Measurements from ENCODE around the gene AQP12B.

AQP12B gene

DNA sequence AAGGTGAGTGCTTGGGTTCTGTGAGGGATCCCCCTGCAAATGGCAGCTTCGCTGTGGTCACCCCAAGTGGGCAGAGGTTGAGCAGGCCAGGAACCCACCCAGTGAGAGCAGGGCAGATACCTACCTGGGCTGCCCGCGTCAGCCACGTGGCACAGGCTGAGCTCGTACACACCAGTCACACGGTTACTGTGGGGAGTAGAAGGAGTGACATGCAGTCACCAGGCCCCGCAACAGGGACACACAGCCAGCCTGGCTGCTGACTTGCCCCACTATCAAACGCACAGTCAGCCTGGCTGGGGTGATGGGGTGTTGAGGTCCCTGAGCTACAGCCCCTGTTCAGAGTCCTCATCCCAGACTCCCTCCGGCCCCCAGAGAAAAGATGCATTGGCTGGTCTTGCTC, 41.2 kb upstream of the AQP12B start:
- H2BK12ac ChIP-seq (ENCODE audit: low read length in 2 of 2), result no peak overlapping the region
- no peaks in the 10 kb centered on the region for H3K9me3 ChIP-seq (ENCODE audit: control insufficient read depth, low read length)
- no peak overlapping the region for H2BK15ac ChIP-seq (ENCODE audit: low read depth, poor library complexity, severe bottlenecking)
- H3K4me2 ChIP-seq (ENCODE audit: low read length, poor library complexity, severe bottlenecking), result no peak overlapping the region
- peaks cover 0 to 63% of the 10 kb centered on the region in 2 experiments for H3K27me3 ChIP-seq (ENCODE audit: control insufficient read depth in 1 of 2, insufficient read depth in 1 of 2, low read length in 2 of 2)
- no peak overlapping the region for H3K23ac ChIP-seq (ENCODE audit: low read length in 2 of 2)
- DNase-seq, result no peak
- H3K79me1 ChIP-seq (replicated peaks; ENCODE audit: low read length, poor library complexity, severe bottlenecking), result no peaks in the 10 kb centered on the region
- no peak overlapping the region for H3K9ac ChIP-seq (ENCODE audit: low read length)
- H3K36me3 ChIP-seq (ENCODE audit: control insufficient read depth in 1 of 2, insufficient read depth in 2 of 2, low read depth in 1 of 2, low read length in 2 of 2), result no peaks in the 10 kb centered on the region
- H2BK5ac ChIP-seq (ENCODE audit: low read depth, low read length, poor library complexity, severe bottlenecking), result no peak overlapping the region
- H3K27ac ChIP-seq (ENCODE audit: low read length, poor library complexity, severe bottlenecking), result no peak overlapping the region
- no peaks in the 10 kb centered on the region for H3K4me1 ChIP-seq (ENCODE audit: control insufficient read depth, insufficient read depth, low read depth, low read length)
- no peak overlapping the region for H3K18ac ChIP-seq (ENCODE audit: low read depth in 1 of 2, low read length in 2 of 2)
- H2AK5ac ChIP-seq (ENCODE audit: low read length, severe bottlenecking), result no peak overlapping the region
- no peak overlapping the region for H2AFZ ChIP-seq (ENCODE audit: low read depth, low read length)
- H4K91ac ChIP-seq (ENCODE audit: low read length), result no peak overlapping the region
- no peak overlapping the region for H3K4ac ChIP-seq (ENCODE audit: low read depth in 1 of 2, low read length in 2 of 2)
- H3K4me3 ChIP-seq (ENCODE audit: insufficient read depth in 1 of 2, low read depth in 1 of 2, low read length in 2 of 2), result no peak overlapping the region
- no peak overlapping the region for H2BK120ac ChIP-seq (ENCODE audit: low read depth, low read length)
- 94% methylated on average over 9 of the region's 9 CpGs for WGBS
- H4K8ac ChIP-seq (ENCODE audit: low read length), result no peak overlapping the region
- no peak overlapping the region for H3K14ac ChIP-seq (ENCODE audit: low read length in 2 of 2)

DNA sequence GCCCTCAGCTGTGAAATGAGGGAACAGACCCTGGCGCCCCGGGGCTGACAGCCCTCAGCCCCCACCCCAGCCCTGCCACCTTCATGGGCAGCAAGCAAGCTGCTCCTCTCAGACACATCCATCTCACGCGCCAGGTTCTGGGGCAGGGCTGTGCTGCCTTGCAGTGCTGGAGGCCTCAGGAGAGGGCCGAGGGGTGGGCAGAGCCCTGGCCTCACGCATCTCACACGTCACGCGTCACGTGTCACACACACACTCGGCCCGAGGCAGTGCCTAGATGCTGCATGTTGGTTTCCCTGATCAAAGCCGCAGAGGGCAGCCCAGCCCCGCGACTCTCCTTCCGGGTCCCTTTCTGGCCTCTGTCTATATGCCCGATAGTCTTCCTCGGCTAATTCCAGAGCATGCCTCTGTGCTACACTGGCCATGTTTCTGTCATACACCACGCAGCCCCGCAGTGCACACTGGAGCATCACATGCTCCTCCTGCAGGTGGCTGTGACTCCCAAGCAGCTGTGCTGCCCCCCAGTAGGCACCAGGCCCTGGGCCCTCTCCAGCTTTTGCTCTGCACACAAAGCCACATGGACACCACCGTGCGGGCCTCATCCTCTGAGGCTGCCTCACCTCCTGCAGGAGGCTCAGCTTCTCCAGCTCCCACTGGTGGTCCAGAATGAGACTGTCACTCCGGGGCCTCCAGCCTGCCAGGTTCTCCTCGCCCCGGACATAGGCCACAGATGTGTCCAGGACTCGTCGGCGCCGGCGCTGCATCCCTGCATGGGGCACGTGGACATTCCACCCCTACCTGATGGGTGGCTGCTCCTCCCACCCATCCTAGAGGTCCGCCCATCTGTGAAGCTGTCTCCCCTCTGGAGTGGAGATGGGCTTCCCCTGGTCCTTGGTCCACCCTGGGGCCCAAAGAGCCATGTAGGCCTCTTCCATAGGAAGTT, 40.4 kb upstream of the AQP12B start:
- Histone ChIP-seq H2BK5ac (ENCODE audit: low read depth, low read length, poor library complexity, severe bottlenecking) (no peak overlapping the region), H3K27me3 (ENCODE audit: control insufficient read depth in 1 of 2, insufficient read depth in 1 of 2, low read length in 2 of 2) (peaks cover 0 to 63% of the 10 kb centered on the region in 2 experiments), H2BK15ac (ENCODE audit: low read depth, poor library complexity, severe bottlenecking) (no peak overlapping the region), H3K14ac (ENCODE audit: low read length in 2 of 2) (peak overlapping the region in 1 of 2 experiments; percentile 20), H3K4me3 (ENCODE audit: insufficient read depth in 1 of 2, low read depth in 1 of 2, low read length in 2 of 2) (no peak overlapping the region), H2AFZ (ENCODE audit: low read depth, low read length) (no peak overlapping the region), H3K36me3 (ENCODE audit: control insufficient read depth in 1 of 2, insufficient read depth in 2 of 2, low read depth in 1 of 2, low read length in 2 of 2) (no peaks in the 10 kb centered on the region), H3K23ac (ENCODE audit: low read length in 2 of 2) (no peak overlapping the region), H4K91ac (ENCODE audit: low read length) (peak overlapping the region; percentile 40), H2BK120ac (ENCODE audit: low read depth, low read length) (no peak overlapping the region), H3K79me1 (replicated peaks; ENCODE audit: low read length, poor library complexity, severe bottlenecking) (no peaks in the 10 kb centered on the region), H3K18ac (ENCODE audit: low read depth in 1 of 2, low read length in 2 of 2) (no peak overlapping the region), H3K9ac (ENCODE audit: low read length) (no peak overlapping the region), H4K8ac (ENCODE audit: low read length) (no peak overlapping the region), H3K9me3 (ENCODE audit: control insufficient read depth, low read length) (no peaks in the 10 kb centered on the region), H3K4ac (ENCODE audit: low read depth in 1 of 2, low read length in 2 of 2) (no peak overlapping the region), H3K27ac (ENCODE audit: low read length, poor library complexity, severe bottlenecking) (no peak overlapping the region), H2BK12ac (ENCODE audit: low read length in 2 of 2) (no peak overlapping the region), H2AK5ac (ENCODE audit: low read length, severe bottlenecking) (no peak overlapping the region), H3K4me1 (ENCODE audit: control insufficient read depth, insufficient read depth, low read depth, low read length) (no peaks in the 10 kb centered on the region), H3K4me2 (ENCODE audit: low read length, poor library complexity, severe bottlenecking) (no peak overlapping the region)
- no peak for DNase-seq
- 89% methylated on average over 32 of the region's 32 CpGs for WGBS

DNA sequence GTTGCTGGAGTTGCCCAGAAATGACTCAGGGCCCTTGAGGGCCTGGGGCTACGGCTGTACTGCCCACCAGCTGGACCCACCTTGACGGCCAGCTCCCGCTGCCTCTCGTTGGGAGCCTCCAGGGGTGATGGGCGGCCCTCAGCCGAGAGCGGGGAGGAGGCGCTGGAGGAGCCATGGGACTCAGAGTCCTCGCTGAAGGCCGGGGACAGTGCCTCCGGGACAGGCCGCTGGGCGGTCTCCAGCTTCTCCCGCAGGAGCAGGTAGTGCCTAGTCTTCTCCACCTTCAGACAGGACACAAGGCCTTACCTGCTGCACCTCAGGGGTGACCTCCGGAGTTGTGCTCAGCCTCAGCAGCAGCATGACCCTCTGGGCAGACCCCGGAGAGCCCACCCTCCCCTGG, 39.7 kb upstream of the AQP12B start:
- no peak overlapping the region for H4K91ac ChIP-seq (ENCODE audit: low read length)
- H3K9ac ChIP-seq (ENCODE audit: low read length), result no peak overlapping the region
- no peak overlapping the region for H2AFZ ChIP-seq (ENCODE audit: low read depth, low read length)
- no peak overlapping the region for H3K18ac ChIP-seq (ENCODE audit: low read depth in 1 of 2, low read length in 2 of 2)
- no peak overlapping the region for H3K23ac ChIP-seq (ENCODE audit: low read length in 2 of 2)
- peak overlapping the region; percentile 46 for H2BK5ac ChIP-seq (ENCODE audit: low read depth, low read length, poor library complexity, severe bottlenecking)
- H3K27ac ChIP-seq (ENCODE audit: low read length, poor library complexity, severe bottlenecking), result no peak overlapping the region
- H3K27me3 ChIP-seq (ENCODE audit: control insufficient read depth in 1 of 2, insufficient read depth in 1 of 2, low read length in 2 of 2), result peaks cover 0 to 63% of the 10 kb centered on the region in 2 experiments
- H2BK15ac ChIP-seq (ENCODE audit: low read depth, poor library complexity, severe bottlenecking), result no peak overlapping the region
- no peak overlapping the region for H3K4ac ChIP-seq (ENCODE audit: low read depth in 1 of 2, low read length in 2 of 2)
- H3K36me3 ChIP-seq (ENCODE audit: control insufficient read depth in 1 of 2, insufficient read depth in 2 of 2, low read depth in 1 of 2, low read length in 2 of 2), result no peaks in the 10 kb centered on the region
- H4K8ac ChIP-seq (ENCODE audit: low read length), result no peak overlapping the region
- H2BK120ac ChIP-seq (ENCODE audit: low read depth, low read length), result no peak overlapping the region
- H3K14ac ChIP-seq (ENCODE audit: low read length in 2 of 2), result no peak overlapping the region
- no peaks in the 10 kb centered on the region for H3K9me3 ChIP-seq (ENCODE audit: control insufficient read depth, low read length)
- H3K4me2 ChIP-seq (ENCODE audit: low read length, poor library complexity, severe bottlenecking), result no peak overlapping the region
- WGBS, result 88% methylated on average over 16 of the region's 16 CpGs
- no peak overlapping the region for H2BK12ac ChIP-seq (ENCODE audit: low read length in 2 of 2)
- no peak overlapping the region for H3K4me3 ChIP-seq (ENCODE audit: insufficient read depth in 1 of 2, low read depth in 1 of 2, low read length in 2 of 2)
- no peak for DNase-seq
- H3K79me1 ChIP-seq (replicated peaks; ENCODE audit: low read length, poor library complexity, severe bottlenecking), result no peaks in the 10 kb centered on the region
- H2AK5ac ChIP-seq (ENCODE audit: low read length, severe bottlenecking), result no peak overlapping the region
- no peaks in the 10 kb centered on the region for H3K4me1 ChIP-seq (ENCODE audit: control insufficient read depth, insufficient read depth, low read depth, low read length)

DNA sequence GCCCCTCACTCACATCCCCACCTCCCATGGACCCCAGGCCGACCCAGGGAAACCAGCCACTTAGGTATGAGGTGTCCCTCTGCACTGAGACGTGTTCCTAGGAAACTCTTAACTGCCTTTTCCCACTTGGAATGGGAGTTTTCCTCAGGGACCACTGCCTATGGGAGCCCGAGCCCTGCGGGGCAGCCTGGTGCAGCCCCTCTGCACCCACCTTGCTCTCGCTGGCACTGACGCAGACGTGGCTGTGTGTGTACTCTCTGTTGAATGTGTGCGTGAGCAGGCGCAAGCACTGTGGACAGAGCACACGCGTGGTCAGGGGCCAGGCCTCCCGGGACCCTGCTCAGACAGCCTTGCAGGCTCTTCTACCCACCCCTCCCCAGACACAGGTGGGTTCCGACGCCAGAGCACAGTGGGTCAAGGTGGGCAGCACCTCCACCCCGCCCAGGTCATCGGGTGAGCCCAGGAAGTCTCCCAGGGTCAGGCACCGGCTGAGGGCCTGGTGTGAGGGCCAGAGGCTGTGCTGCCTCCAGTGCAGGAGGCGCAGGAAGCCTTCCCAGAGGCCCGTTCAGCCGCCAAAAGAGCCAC, 39.0 kb upstream of the AQP12B start:
- 94% methylated on average over 20 of the region's 20 CpGs for WGBS
- Histone ChIP-seq H2AK5ac (ENCODE audit: low read length, severe bottlenecking) (no peak overlapping the region), H4K91ac (ENCODE audit: low read length) (no peak overlapping the region), H2AFZ (ENCODE audit: low read depth, low read length) (no peak overlapping the region), H3K14ac (ENCODE audit: low read length in 2 of 2) (no peak overlapping the region), H3K23ac (ENCODE audit: low read length in 2 of 2) (no peak overlapping the region), H3K36me3 (ENCODE audit: control insufficient read depth in 1 of 2, insufficient read depth in 2 of 2, low read depth in 1 of 2, low read length in 2 of 2) (no peaks in the 10 kb centered on the region), H3K4me2 (ENCODE audit: low read length, poor library complexity, severe bottlenecking) (no peak overlapping the region), H3K4ac (ENCODE audit: low read depth in 1 of 2, low read length in 2 of 2) (no peak overlapping the region), H3K4me1 (ENCODE audit: control insufficient read depth, insufficient read depth, low read depth, low read length) (no peaks in the 10 kb centered on the region), H3K9me3 (ENCODE audit: control insufficient read depth, low read length) (no peaks in the 10 kb centered on the region), H2BK12ac (ENCODE audit: low read length in 2 of 2) (no peak overlapping the region), H3K4me3 (ENCODE audit: insufficient read depth in 1 of 2, low read depth in 1 of 2, low read length in 2 of 2) (no peak overlapping the region), H3K27ac (ENCODE audit: low read length, poor library complexity, severe bottlenecking) (no peak overlapping the region), H3K79me1 (replicated peaks; ENCODE audit: low read length, poor library complexity, severe bottlenecking) (no peaks in the 10 kb centered on the region), H3K18ac (ENCODE audit: low read depth in 1 of 2, low read length in 2 of 2) (no peak overlapping the region), H4K8ac (ENCODE audit: low read length) (no peak overlapping the region), H2BK5ac (ENCODE audit: low read depth, low read length, poor library complexity, severe bottlenecking) (no peak overlapping the region), H3K9ac (ENCODE audit: low read length) (no peak overlapping the region), H2BK120ac (ENCODE audit: low read depth, low read length) (no peak overlapping the region), H2BK15ac (ENCODE audit: low read depth, poor library complexity, severe bottlenecking) (no peak overlapping the region), H3K27me3 (ENCODE audit: control insufficient read depth in 1 of 2, insufficient read depth in 1 of 2, low read length in 2 of 2) (peaks cover 0 to 58% of the 10 kb centered on the region in 2 experiments)
- DNase-seq, result no peak

All from mesenchymal stem cell (in vitro differentiated cells and primary cell).